Endodermal cell (in vitro differentiated cells): Measurements from ENCODE around the gene GPR107. TPM values are rescaled to one million over a fixed set of nuclear protein-coding genes. Genes with fewer than 3 reads are reported as not detected.

Source experiments
- DNase-seq: peaks from one replicate; pipeline ENCODE4 v3.0.0-alpha.2; 2017
- H3K27ac ChIP-seq: 2 replicates; pipeline ENCODE4 v1.5.1; 2013; ENCODE audit warnings: mild to moderate bottlenecking, low read depth, low read length, moderate library complexity
- H3K27me3 ChIP-seq: 2 replicates; pipeline ENCODE4 v1.6.1; 2013; ENCODE audit warnings: mild to moderate bottlenecking, low read length, moderate library complexity; ENCODE audit not compliant: insufficient read depth, control insufficient read depth, poor library complexity, severe bottlenecking
- H3K36me3 ChIP-seq: 2 replicates; pipeline ENCODE4 v1.7.0; 2013; ENCODE audit warnings: mild to moderate bottlenecking, low read length, moderate library complexity; ENCODE audit not compliant: control insufficient read depth, insufficient read depth
- H3K4me1 ChIP-seq: one replicate; pipeline ENCODE4 v1.7.0; 2013; ENCODE audit warnings: low read length; ENCODE audit not compliant: control insufficient read depth, insufficient read depth
- H3K4me3 ChIP-seq: 2 replicates; pipeline ENCODE4 v1.5.1; 2013; ENCODE audit warnings: mild to moderate bottlenecking, low read length, moderate library complexity
- H3K9ac ChIP-seq: 2 replicates; pipeline ENCODE4 v1.6.1; 2013; ENCODE audit warnings: mild to moderate bottlenecking, low read length, moderate library complexity; ENCODE audit not compliant: poor library complexity, severe bottlenecking; ENCODE audit errors: extremely low read depth
- H3K9me3 ChIP-seq: 2 replicates; pipeline ENCODE4 v1.6.1; 2013; ENCODE audit warnings: mild to moderate bottlenecking, low read length, moderate library complexity; ENCODE audit not compliant: control insufficient read depth
- H3K27ac Mint-ChIP-seq: 2 replicates; pipeline ENCODE4 v1.8.0; 2020; ENCODE audit warnings: mixed read lengths
- H3K27me3 Mint-ChIP-seq: 2 replicates; pipeline ENCODE4 v1.8.0; 2021; ENCODE audit warnings: mild to moderate bottlenecking, mixed read lengths; ENCODE audit not compliant: insufficient read depth
- H3K36me3 Mint-ChIP-seq: 2 replicates; pipeline ENCODE4 v1.8.0; 2020; ENCODE audit warnings: low read depth, mixed read lengths
- H3K4me1 Mint-ChIP-seq: 2 replicates; pipeline ENCODE4 v1.8.0; 2020; ENCODE audit warnings: mixed read lengths
- H3K4me3 Mint-ChIP-seq: 2 replicates; pipeline ENCODE4 v1.8.0; 2020; ENCODE audit warnings: mild to moderate bottlenecking, moderate library complexity, mixed read lengths
- H3K9me3 Mint-ChIP-seq: 2 replicates; pipeline ENCODE4 v1.8.0; 2020; ENCODE audit warnings: mild to moderate bottlenecking, mixed read lengths
- CTCF ChIP-seq: fragments of 200-600 bp; sonication (generic); conservative IDR thresholded peaks from 2 replicates; pipeline ENCODE4 v1.5.0; 2021; ENCODE audit warnings: antibody characterized with exemption, mild to moderate bottlenecking
- WGBS, 2 experiments: methylation state at CpG; one replicate each; pipeline versions ENCODE4 v1.1.5 to v1.1.7; 2013; ENCODE audit warnings: missing lambda C conversion rate in 2 of 2, mixed read lengths in 1 of 2; ENCODE audit not compliant: insufficient coverage in 1 of 2, insufficient read length in 1 of 2; 5-methylcytosine and 5-hydroxymethylcytosine counted together
- total RNA-seq, 2 donors: library from RNA; stranded (reverse); fragmentation: NEBNext Ultra II Directional in 1 of 2; extraction: Animal tissue kit (Norgen Biotek cat#: 25700) in 1 of 2; gene quantifications; 2 replicates in 1 of 2; 3 replicates in 1 of 2; pipeline ENCODE4 v1.2.1, GENCODE V29; 2021

GPR107 gene
- total RNA-seq, 2 donors from 2014 or later: 50.7 to 62.0 TPM

DNA sequence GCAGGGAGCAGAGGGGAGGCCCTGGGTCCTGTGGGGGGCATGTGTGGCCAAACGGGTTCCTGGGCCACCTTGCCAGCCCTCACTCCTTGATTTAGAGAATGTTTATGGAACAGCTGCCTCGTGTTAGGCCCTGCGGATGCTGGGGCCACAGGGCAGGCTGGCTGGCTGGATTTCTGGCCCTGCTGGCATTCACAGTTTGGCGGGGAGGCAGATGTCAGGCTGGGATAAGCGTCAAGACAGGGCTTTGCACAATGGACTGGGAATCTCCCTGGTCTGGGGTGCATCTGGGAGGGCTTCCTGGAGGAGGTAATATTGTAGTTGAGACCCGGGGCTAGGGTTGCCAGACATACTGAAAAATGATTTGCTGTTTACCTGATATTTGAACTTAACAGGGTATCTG lies 132.3 kb downstream of the GPR107 start:
- no peaks in the 10 kb centered on the region for H3K36me3 Mint-ChIP-seq
- peak overlapping the region; percentile 45 for H3K27ac Mint-ChIP-seq
- no peaks in the 10 kb centered on the region for H3K9me3 Mint-ChIP-seq
- H3K4me3 ChIP-seq: no peak overlapping the region
- no peaks in the 10 kb centered on the region for H3K27me3 ChIP-seq
- DNase-seq: no peak
- H3K4me3 Mint-ChIP-seq: no peak overlapping the region
- H3K27me3 Mint-ChIP-seq: no peaks in the 10 kb centered on the region
- H3K36me3 ChIP-seq: no peaks in the 10 kb centered on the region
- no peak for TF ChIP-seq CTCF
- 72 to 87% methylated on average over 2 to 6 of the region's 6 CpGs for WGBS, 2 experiments
- peaks cover 21% of the 10 kb centered on the region for H3K4me1 Mint-ChIP-seq
- no peaks in the 10 kb centered on the region for H3K9me3 ChIP-seq
- peak overlapping the region; percentile 79 for H3K27ac ChIP-seq
- H3K9ac ChIP-seq: no peak overlapping the region
- no peaks in the 10 kb centered on the region for H3K4me1 ChIP-seq

GRCh38 chr9:130186839-130187522 lies 133.3 kb downstream of the GPR107 start:
- no peak overlapping the region for H3K4me3 ChIP-seq
- Mint-ChIP-seq H3K9me3 (no peaks in the 10 kb centered on the region), H3K4me3 (no peak overlapping the region), H3K27ac (peak overlapping the region; percentile 45), H3K36me3 (no peaks in the 10 kb centered on the region), H3K4me1 (peaks cover 21% of the 10 kb centered on the region), H3K27me3 (no peaks in the 10 kb centered on the region)
- H3K4me1 ChIP-seq: no peaks in the 10 kb centered on the region
- 47 to 60% methylated on average over 15 to 25 of the region's 25 CpGs for WGBS, 2 experiments
- peak; percentile 95 for DNase-seq
- TF ChIP-seq CTCF: no peak
- H3K27ac ChIP-seq: no peak overlapping the region
- no peaks in the 10 kb centered on the region for H3K27me3 ChIP-seq
- no peaks in the 10 kb centered on the region for H3K36me3 ChIP-seq
- no peak overlapping the region for H3K9ac ChIP-seq
- H3K9me3 ChIP-seq: no peaks in the 10 kb centered on the region

- 79 to 83% methylated on average over 8 to 9 of the region's 9 CpGs for WGBS, 2 experiments
- Mint-ChIP-seq H3K36me3 (no peaks in the 10 kb centered on the region), H3K4me3 (no peak overlapping the region), H3K27ac (no peak overlapping the region), H3K9me3 (no peaks in the 10 kb centered on the region), H3K27me3 (no peaks in the 10 kb centered on the region), H3K4me1 (peaks cover 21% of the 10 kb centered on the region)
- no peaks in the 10 kb centered on the region for H3K4me1 ChIP-seq
- no peak overlapping the region for H3K27ac ChIP-seq
- H3K9me3 ChIP-seq: no peaks in the 10 kb centered on the region
- no peak for TF ChIP-seq CTCF
- H3K9ac ChIP-seq: no peak overlapping the region
- no peak for DNase-seq
- H3K27me3 ChIP-seq: no peaks in the 10 kb centered on the region
- no peak overlapping the region for H3K4me3 ChIP-seq
- no peaks in the 10 kb centered on the region for H3K36me3 ChIP-seq
Measured at GRCh38 chr9:130187523-130187846, 133.8 kb downstream of the GPR107 start.
